GM23338 (cell line): ENCODE measurements around the gene TWIST2. TPM values are rescaled to one million over a fixed set of nuclear protein-coding genes. Genes with fewer than 3 reads are reported as not detected.

Experiments
- ATAC-seq: fragments of 200-7000 bp; cut with Tn5 transposase; 3 replicates; pipeline ENCODE4 v1.9.1; 2020
- DNase-seq: peaks from one replicate; pipeline ENCODE4 v3.0.0-alpha.2; 2015; ENCODE audit warnings: low spot score
- H2AFZ ChIP-seq: fragments of 200-600 bp; sonication (generic); 2 replicates; pipeline ENCODE4 v1.8.0; 2016; ENCODE audit warnings: antibody characterized with exemption, mild to moderate bottlenecking, moderate library complexity
- H3F3A ChIP-seq: fragments of 200-600 bp; sonication (generic); replicated peaks from 2 replicates; pipeline ENCODE4 v1.8.0; 2017; ENCODE audit warnings: antibody characterized with exemption, mixed run types, low read depth
- H3K27ac ChIP-seq: fragments of 200-600 bp; sonication (generic); 2 replicates; pipeline ENCODE4 v1.6.1; 2016; ENCODE audit warnings: low read depth
- H3K27me3 ChIP-seq: fragments of 200-600 bp; sonication (generic); 2 replicates; pipeline ENCODE4 v1.8.0; 2016; ENCODE audit warnings: mild to moderate bottlenecking, mixed run types, moderate library complexity; ENCODE audit not compliant: insufficient read depth
- H3K36me3 ChIP-seq: fragments of 200-600 bp; sonication (generic); 2 replicates; pipeline ENCODE4 v1.8.0; 2016; ENCODE audit warnings: mild to moderate bottlenecking; ENCODE audit not compliant: insufficient read depth
- H3K4me1 ChIP-seq: fragments of 200-600 bp; sonication (generic); 2 replicates; pipeline ENCODE4 v1.8.0; 2016; ENCODE audit warnings: mild to moderate bottlenecking, moderate library complexity; ENCODE audit not compliant: insufficient read depth
- H3K4me2 ChIP-seq: fragments of 200-600 bp; sonication (generic); 2 replicates; pipeline ENCODE4 v1.7.1; 2017; ENCODE audit warnings: mixed run types
- H3K4me3 ChIP-seq: fragments of 200-600 bp; sonication (generic); 2 replicates; pipeline ENCODE4 v1.6.1; 2016; ENCODE audit warnings: mixed run types
- H3K79me2 ChIP-seq: fragments of 200-600 bp; sonication (generic); replicated peaks from 2 replicates; pipeline ENCODE4 v1.8.0; 2017; ENCODE audit warnings: mild to moderate bottlenecking; ENCODE audit not compliant: insufficient read depth
- H3K9me2 ChIP-seq: fragments of 200-600 bp; sonication (generic); 2 replicates; pipeline ENCODE4 v1.8.0; 2017; ENCODE audit not compliant: insufficient read depth
- H4K20me1 ChIP-seq: fragments of 200-600 bp; sonication (generic); replicated peaks from 2 replicates; pipeline ENCODE4 v1.8.0; 2017; ENCODE audit warnings: mild to moderate bottlenecking; ENCODE audit not compliant: insufficient read depth
- H3K27ac Mint-ChIP-seq: 2 replicates; pipeline ENCODE4 v1.8.0; 2020; ENCODE audit warnings: inconsistent platforms, mild to moderate bottlenecking, moderate library complexity, mixed read lengths
- H3K27me3 Mint-ChIP-seq: 3 replicates; pipeline ENCODE4 v1.8.0; 2022; ENCODE audit warnings: low read depth, mild to moderate bottlenecking, moderate library complexity, mixed read lengths, inconsistent platforms; ENCODE audit not compliant: insufficient read depth, poor library complexity
- H3K36me3 Mint-ChIP-seq: 3 replicates; pipeline ENCODE4 v1.8.0; 2021; ENCODE audit warnings: low read depth, mild to moderate bottlenecking, inconsistent platforms, moderate library complexity, mixed read lengths
- H3K4me1 Mint-ChIP-seq: 3 replicates; pipeline ENCODE4 v1.8.0; 2020; ENCODE audit warnings: mild to moderate bottlenecking, inconsistent platforms, mixed read lengths
- H3K4me3 Mint-ChIP-seq: 3 replicates; pipeline ENCODE4 v1.8.0; 2021; ENCODE audit warnings: moderate library complexity, mild to moderate bottlenecking, inconsistent platforms, mixed read lengths
- H3K9me3 Mint-ChIP-seq: 3 replicates; pipeline ENCODE4 v1.8.0; 2020; ENCODE audit warnings: moderate library complexity, mild to moderate bottlenecking, inconsistent platforms, mixed read lengths
- CREB1 ChIP-seq: fragments of 250-450 bp; sonication (Bioruptor Pico); IDR thresholded peaks from 2 replicates; pipeline ENCODE4 v1.5.0; 2020; ENCODE audit warnings: low read depth, mild to moderate bottlenecking, moderate library complexity
- CTCF ChIP-seq, 2 experiments: fragments of 200-600 bp in 1 of 2; sonication (generic) in 1 of 2; conservative IDR thresholded peaks; 2 replicates each; pipeline versions ENCODE4 v1.5.1 to v1.6.1; 2016 to 2017; ENCODE audit warnings: antibody characterized with exemption in 2 of 2, low read depth in 2 of 2, mild to moderate bottlenecking in 2 of 2, moderate library complexity in 1 of 2
- ETS1 ChIP-seq: IDR thresholded peaks from 2 replicates; pipeline ENCODE4 v1.6.1; 2016; ENCODE audit warnings: antibody characterized with exemption
- JUNB ChIP-seq: IDR thresholded peaks from one replicate; pipeline ENCODE4 v1.6.1; 2016; ENCODE audit warnings: antibody characterized with exemption; ENCODE audit not compliant: unreplicated experiment
- NANOG ChIP-seq: IDR thresholded peaks from 2 replicates; pipeline ENCODE4 v1.6.1; 2016; ENCODE audit warnings: antibody characterized with exemption, borderline replicate concordance
- POLR2AphosphoS5 ChIP-seq: IDR thresholded peaks from 2 replicates; pipeline ENCODE4 v1.6.1; 2016; ENCODE audit warnings: antibody characterized with exemption, low read depth
- REST ChIP-seq: IDR thresholded peaks from one replicate; pipeline ENCODE4 v1.6.1; 2018; ENCODE audit warnings: antibody characterized with exemption; ENCODE audit not compliant: unreplicated experiment
- STAT1 ChIP-seq: IDR thresholded peaks from one replicate; pipeline ENCODE4 v1.6.1; 2016; ENCODE audit warnings: antibody characterized with exemption; ENCODE audit not compliant: unreplicated experiment
- ZNF114 ChIP-seq: fragments of 250-450 bp; sonication (Bioruptor Pico); IDR thresholded peaks from 2 replicates; pipeline ENCODE4 v1.5.0; 2020; ENCODE audit warnings: mild to moderate bottlenecking, moderate library complexity
- ZNF331 ChIP-seq: fragments of 250-450 bp; sonication (Bioruptor Pico); IDR thresholded peaks from 2 replicates; pipeline ENCODE4 v1.5.0; 2020; ENCODE audit warnings: low read depth, mild to moderate bottlenecking, moderate library complexity
- ZNF462 ChIP-seq: fragments of 250-450 bp; sonication (Bioruptor Pico); IDR thresholded peaks from 2 replicates; pipeline ENCODE4 v1.5.0; 2020; ENCODE audit warnings: mild to moderate bottlenecking, moderate library complexity
- polyA plus RNA-seq: library from polyadenylated mRNA; unstranded; fragments of >200 nt; fragmentation: Nextera tagmentation; extraction: Ambion mirVana; gene quantifications from 2 replicates; pipeline ENCODE4 v1.2.1, GENCODE V29; 2016
- total RNA-seq: library from RNA; depleted of rRNA; stranded (reverse); fragments of >200 nt; shearing (Covaris generic); gene quantifications from 2 replicates; pipeline ENCODE4 v1.2.3, GENCODE V29; 2014

TWIST2 gene
- total and polyA plus RNA-seq, 2 experiments from 2014 or later, result 7.0 to 12.5 TPM

- peaks cover 4% of the 10 kb centered on the region; the same call in 1 of the 2 replicates for H3K79me2 ChIP-seq
- H3F3A ChIP-seq, result no peaks in the 10 kb centered on the region
- H4K20me1 ChIP-seq, result peaks cover 28% of the 10 kb centered on the region
- peaks cover 94% of the 10 kb centered on the region for H3K27me3 ChIP-seq
- H3K4me1 Mint-ChIP-seq, result peaks cover 10% of the 10 kb centered on the region
- H3K4me1 ChIP-seq, result peaks cover 11% of the 10 kb centered on the region
- peak overlapping the region; percentile 96 for H2AFZ ChIP-seq
- H3K36me3 Mint-ChIP-seq, result no peaks in the 10 kb centered on the region; the same call in 2 of the 3 replicates
- peak overlapping the region; percentile 66 for H3K4me3 ChIP-seq
- no peak for TF ChIP-seq POLR2AphosphoS5
- no peak for TF ChIP-seq JUNB
- TF ChIP-seq CREB1 (CRISPR knock-in tag), result no peak
- no peak for TF ChIP-seq NANOG
- no peak for TF ChIP-seq ZNF462 (CRISPR knock-in tag)
- no peak for TF ChIP-seq ETS1
- no peak for TF ChIP-seq STAT1
- no peak for TF ChIP-seq REST
- TF ChIP-seq ZNF114 (CRISPR knock-in tag), result no peak
- no peak for TF ChIP-seq ZNF331
- no peak for TF ChIP-seq CTCF (conservative IDR thresholded peaks at IDR 0.05; ENCODE audit: low read depth in 2 of 2)
- no peaks in the 10 kb centered on the region for H3K9me3 Mint-ChIP-seq
- no peaks in the 10 kb centered on the region for H3K9me2 ChIP-seq
- ATAC-seq (peak; percentile 25), DNase-seq (peak; percentile 54)
- H3K27ac ChIP-seq, result no peak overlapping the region
- H3K4me2 ChIP-seq, result peak overlapping the region; percentile 89
- H3K36me3 ChIP-seq, result no peaks in the 10 kb centered on the region
- peaks cover 64% of the 10 kb centered on the region for H3K27me3 Mint-ChIP-seq
- H3K27ac Mint-ChIP-seq, result no peak overlapping the region
- H3K4me3 Mint-ChIP-seq, result peak overlapping the region; percentile 59
Measured at GRCh38 chr2:238847419-238847801, 475 bp upstream of the TWIST2 start.
